ENCODE results near the gene MALAT1. TPM values are rescaled to one million over a fixed set of nuclear protein-coding genes. Genes with fewer than 3 reads are reported as not detected.

The MALAT1 gene
- total and polyA plus RNA-seq, 2 of the 13 experiments (the other 11 are each of a cell fraction or from before 2014, with no cell fraction given) = 143 to 1,237 TPM

DNA sequence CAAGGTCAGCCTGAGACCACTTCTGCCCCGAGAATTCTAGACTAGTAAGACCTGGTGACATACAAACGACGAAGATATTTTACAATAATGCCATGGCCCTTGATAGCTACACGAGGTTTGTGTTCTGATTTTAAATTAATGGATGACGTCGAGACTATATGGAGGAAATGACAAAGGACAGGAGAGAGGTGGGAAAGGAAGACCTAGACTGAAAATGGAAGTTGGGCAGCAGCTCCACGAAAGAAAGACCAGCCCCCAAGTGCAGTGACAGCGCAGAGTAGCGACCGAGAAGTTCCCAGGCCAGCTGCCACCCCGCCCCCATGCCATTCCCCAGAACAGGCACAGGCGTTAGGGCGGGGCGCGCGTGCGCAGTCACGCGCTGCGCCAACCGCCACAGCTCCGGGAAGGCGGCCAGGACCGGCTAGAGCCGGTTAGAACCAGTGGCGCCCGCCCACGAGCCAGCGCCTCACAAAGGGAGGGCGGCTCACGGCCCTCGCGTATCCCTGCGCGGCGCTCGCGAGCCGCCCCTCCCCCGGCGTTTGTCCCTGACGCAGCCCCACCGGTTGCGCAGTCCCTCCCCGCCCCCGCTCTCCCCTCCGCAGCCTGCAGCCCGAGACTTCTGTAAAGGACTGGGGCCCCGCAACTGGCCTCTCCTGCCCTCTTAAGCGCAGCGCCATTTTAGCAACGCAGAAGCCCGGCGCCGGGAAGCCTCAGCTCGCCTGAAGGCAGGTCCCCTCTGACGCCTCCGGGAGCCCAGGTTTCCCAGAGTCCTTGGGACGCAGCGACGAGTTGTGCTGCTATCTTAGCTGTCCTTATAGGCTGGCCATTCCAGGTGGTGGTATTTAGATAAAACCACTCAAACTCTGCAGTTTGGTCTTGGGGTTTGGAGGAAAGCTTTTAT lies 1.5 kb upstream of the MALAT1 start (continued):
- TF ChIP-seq ZSCAN25 (CRISPR knock-in tag; IDR thresholded peaks at IDR 0.05) (peak; percentile 78; the same call in 1 of the 2 replicates), MXI1 (IDR thresholded peaks at IDR 0.05; ENCODE audit: borderline replicate concordance, low read depth, low read length) (peak; percentile 90; the same call in 1 of the 3 replicates), ETV6 (CRISPR knock-in tag; conservative IDR thresholded peaks at IDR 0.05) (no peak), ZNF317 (CRISPR knock-in tag; IDR thresholded peaks at IDR 0.05) (no peak), ZNF577 (CRISPR knock-in tag; IDR thresholded peaks at IDR 0.05; ENCODE audit: borderline replicate concordance, low read depth) (no peak), ZSCAN12 (CRISPR knock-in tag; IDR thresholded peaks at IDR 0.05) (no peak), SMYD3 (CRISPR knock-in tag; IDR thresholded peaks at IDR 0.05) (peak; percentile 19; the same call in 1 of the 2 replicates), GATAD2A (CRISPR knock-in tag; IDR thresholded peaks at IDR 0.05) (no peak; the same call in 1 of the 2 replicates), ZNF607 (CRISPR knock-in tag; IDR thresholded peaks at IDR 0.05; ENCODE audit: borderline replicate concordance) (peak; percentile 73), BHLHE40 (IDR thresholded peaks at IDR 0.05; ENCODE audit: low read length) (peak; percentile 81), ZMAT5 (CRISPR knock-in tag; IDR thresholded peaks at IDR 0.05; ENCODE audit: borderline replicate concordance, low read depth) (no peak), FOXJ3 (CRISPR knock-in tag; IDR thresholded peaks at IDR 0.05; ENCODE audit: borderline replicate concordance) (no peak), NFATC3 (CRISPR knock-in tag; IDR thresholded peaks at IDR 0.05) (peak; percentile 17; the same call in 1 of the 2 replicates), RFX1 (IDR thresholded peaks at IDR 0.05) (no peak)
- TF ChIP-seq, protein P1, sequence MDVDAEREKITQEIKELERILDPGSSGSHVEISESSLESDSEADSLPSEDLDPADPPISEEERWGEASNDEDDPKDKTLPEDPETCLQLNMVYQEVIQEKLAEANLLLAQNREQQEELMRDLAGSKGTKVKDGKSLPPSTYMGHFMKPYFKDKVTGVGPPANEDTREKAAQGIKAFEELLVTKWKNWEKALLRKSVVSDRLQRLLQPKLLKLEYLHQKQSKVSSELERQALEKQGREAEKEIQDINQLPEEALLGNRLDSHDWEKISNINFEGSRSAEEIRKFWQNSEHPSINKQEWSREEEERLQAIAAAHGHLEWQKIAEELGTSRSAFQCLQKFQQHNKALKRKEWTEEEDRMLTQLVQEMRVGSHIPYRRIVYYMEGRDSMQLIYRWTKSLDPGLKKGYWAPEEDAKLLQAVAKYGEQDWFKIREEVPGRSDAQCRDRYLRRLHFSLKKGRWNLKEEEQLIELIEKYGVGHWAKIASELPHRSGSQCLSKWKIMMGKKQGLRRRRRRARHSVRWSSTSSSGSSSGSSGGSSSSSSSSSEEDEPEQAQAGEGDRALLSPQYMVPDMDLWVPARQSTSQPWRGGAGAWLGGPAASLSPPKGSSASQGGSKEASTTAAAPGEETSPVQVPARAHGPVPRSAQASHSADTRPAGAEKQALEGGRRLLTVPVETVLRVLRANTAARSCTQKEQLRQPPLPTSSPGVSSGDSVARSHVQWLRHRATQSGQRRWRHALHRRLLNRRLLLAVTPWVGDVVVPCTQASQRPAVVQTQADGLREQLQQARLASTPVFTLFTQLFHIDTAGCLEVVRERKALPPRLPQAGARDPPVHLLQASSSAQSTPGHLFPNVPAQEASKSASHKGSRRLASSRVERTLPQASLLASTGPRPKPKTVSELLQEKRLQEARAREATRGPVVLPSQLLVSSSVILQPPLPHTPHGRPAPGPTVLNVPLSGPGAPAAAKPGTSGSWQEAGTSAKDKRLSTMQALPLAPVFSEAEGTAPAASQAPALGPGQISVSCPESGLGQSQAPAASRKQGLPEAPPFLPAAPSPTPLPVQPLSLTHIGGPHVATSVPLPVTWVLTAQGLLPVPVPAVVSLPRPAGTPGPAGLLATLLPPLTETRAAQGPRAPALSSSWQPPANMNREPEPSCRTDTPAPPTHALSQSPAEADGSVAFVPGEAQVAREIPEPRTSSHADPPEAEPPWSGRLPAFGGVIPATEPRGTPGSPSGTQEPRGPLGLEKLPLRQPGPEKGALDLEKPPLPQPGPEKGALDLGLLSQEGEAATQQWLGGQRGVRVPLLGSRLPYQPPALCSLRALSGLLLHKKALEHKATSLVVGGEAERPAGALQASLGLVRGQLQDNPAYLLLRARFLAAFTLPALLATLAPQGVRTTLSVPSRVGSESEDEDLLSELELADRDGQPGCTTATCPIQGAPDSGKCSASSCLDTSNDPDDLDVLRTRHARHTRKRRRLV (CRISPR knock-in tag; IDR thresholded peaks at IDR 0.05) = no peak
- TF ChIP-seq, protein P2, sequence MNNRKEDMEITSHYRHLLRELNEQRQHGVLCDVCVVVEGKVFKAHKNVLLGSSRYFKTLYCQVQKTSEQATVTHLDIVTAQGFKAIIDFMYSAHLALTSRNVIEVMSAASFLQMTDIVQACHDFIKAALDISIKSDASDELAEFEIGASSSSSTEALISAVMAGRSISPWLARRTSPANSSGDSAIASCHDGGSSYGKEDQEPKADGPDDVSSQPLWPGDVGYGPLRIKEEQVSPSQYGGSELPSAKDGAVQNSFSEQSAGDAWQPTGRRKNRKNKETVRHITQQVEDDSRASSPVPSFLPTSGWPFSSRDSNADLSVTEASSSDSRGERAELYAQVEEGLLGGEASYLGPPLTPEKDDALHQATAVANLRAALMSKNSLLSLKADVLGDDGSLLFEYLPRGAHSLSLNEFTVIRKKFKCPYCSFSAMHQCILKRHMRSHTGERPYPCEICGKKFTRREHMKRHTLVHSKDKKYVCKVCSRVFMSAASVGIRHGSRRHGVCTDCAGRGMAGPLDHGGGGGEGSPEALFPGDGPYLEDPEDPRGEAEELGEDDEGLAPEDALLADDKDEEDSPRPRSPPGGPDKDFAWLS (CRISPR knock-in tag; IDR thresholded peaks at IDR 0.05; ENCODE audit: borderline replicate concordance) = no peak
- TF ChIP-seq, protein P3, sequence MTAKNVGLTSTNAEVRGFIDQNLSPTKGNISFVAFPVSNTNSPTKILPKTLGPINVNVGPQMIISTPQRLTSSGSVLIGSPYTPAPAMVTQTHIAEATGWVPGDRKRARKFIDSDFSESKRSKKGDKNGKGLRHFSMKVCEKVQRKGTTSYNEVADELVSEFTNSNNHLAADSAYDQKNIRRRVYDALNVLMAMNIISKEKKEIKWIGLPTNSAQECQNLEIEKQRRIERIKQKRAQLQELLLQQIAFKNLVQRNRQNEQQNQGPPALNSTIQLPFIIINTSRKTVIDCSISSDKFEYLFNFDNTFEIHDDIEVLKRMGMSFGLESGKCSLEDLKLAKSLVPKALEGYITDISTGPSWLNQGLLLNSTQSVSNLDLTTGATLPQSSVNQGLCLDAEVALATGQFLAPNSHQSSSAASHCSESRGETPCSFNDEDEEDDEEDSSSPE (CRISPR knock-in tag; IDR thresholded peaks at IDR 0.05) = peak; percentile 94
- TF ChIP-seq, protein P4, sequence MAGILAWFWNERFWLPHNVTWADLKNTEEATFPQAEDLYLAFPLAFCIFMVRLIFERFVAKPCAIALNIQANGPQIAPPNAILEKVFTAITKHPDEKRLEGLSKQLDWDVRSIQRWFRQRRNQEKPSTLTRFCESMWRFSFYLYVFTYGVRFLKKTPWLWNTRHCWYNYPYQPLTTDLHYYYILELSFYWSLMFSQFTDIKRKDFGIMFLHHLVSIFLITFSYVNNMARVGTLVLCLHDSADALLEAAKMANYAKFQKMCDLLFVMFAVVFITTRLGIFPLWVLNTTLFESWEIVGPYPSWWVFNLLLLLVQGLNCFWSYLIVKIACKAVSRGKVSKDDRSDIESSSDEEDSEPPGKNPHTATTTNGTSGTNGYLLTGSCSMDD (CRISPR knock-in tag; IDR thresholded peaks at IDR 0.05) = no peak

All from HepG2 (cell line).